Fibroblast of pulmonary artery (primary cell): ENCODE results near the gene PATE3.

Experiments used
- DNase-seq: peaks from one replicate; pipeline ENCODE4 v3.0.0-alpha.2; 2010; ENCODE audit warnings: low read depth
- H3K4me3 ChIP-seq: replicated peaks from 2 replicates; pipeline ENCODE4 v1.5.1; 2011; ENCODE audit warnings: low read depth, mild to moderate bottlenecking, control low read depth, low read length, moderate library complexity
- CTCF ChIP-seq: IDR thresholded peaks from 2 replicates; pipeline ENCODE4 v1.5.1; 2011; ENCODE audit warnings: mild to moderate bottlenecking, control low read depth, low read length, inconsistent platforms; ENCODE audit errors: missing control alignments

Gene PATE3

DNA sequence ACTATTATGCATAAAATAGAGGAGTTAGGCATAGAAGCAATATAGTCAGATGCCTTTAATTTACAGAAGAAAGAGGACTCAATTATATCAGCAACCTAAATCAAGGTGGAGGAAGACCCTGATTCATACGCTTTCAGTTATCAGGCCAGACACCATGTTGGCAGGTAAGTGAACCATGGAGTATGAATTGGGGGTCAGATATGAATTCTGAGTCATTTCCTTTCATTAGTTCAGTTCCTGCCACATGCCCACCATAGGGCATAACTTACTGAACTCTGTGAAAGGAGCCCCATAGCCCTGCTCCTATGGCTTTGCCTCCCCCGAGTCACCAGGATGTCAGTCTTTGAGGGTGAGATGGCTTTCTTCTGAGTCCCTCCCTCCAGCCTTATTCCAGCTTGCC lies 24.4 kb upstream of the PATE3 start:
- no peak overlapping the region for H3K4me3 ChIP-seq
- no peak for DNase-seq
- TF ChIP-seq CTCF = no peak

GRCh38 chr11:125766251-125766650 lies 21.7 kb upstream of the PATE3 start:
- no peak overlapping the region for H3K4me3 ChIP-seq
- DNase-seq = no peak
- TF ChIP-seq CTCF = no peak

GRCh38 chr11:125768336-125769046 lies 19.4 kb upstream of the PATE3 start:
- H3K4me3 ChIP-seq = no peak overlapping the region
- TF ChIP-seq CTCF = no peak
- no peak for DNase-seq

DNA sequence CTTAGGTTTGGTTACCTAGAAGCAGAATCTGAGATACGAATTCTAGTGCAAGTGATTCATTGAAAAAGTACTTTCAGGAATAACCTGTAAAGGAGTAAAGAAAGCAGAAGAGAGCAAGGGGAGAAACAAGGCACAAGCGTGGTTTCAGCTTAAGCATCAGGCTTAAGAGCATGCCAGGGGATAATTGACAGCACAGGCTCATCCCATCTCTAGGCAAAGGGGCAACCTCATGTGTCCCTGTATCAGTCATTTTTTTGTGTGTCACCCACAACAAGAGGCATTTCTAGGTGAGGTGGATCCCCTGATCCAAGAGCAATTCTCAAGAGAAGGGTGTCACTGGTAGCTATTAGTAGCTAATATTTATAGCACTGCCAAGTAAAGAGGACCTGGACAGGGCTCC lies 17.3 kb upstream of the PATE3 start:
- TF ChIP-seq CTCF = no peak
- no peak for DNase-seq
- H3K4me3 ChIP-seq = no peak overlapping the region

DNA sequence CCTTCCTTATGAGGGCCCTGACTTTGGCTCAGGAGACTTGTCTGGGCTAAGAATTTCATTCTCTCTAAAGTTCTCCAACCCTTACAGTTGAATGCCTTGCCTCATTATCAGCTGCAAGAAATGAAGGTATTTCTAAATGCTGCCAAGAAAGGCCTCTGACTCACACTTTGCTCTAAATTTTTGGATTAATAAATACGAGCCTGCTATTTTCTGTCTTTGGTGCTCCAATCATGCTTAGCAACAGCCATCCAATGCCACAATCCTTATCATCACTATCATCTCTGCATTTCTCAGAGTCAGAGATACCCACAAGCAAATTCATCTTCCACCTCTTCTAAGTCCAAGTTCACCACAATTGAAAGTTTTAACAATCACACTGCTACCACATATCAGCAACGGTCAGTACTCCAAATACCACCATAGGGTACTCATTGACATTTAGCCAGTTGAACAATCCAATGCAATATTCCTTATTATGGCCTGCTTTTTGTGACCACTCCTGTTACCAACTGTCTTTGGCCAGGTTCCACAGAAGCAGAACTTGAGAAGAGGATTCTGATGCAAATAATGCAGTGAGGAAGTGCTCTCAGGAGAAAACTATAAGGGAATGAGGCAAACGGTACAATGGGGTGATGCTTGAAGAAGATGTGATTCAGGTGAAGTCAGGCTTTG lies 15.0 kb upstream of the PATE3 start:
- TF ChIP-seq CTCF = no peak
- H3K4me3 ChIP-seq = no peak overlapping the region
- peak; percentile 83 for DNase-seq

GRCh38 chr11:125773516-125773915 lies 14.4 kb upstream of the PATE3 start:
- no peak for TF ChIP-seq CTCF
- peak; percentile 52 for DNase-seq
- no peak overlapping the region for H3K4me3 ChIP-seq

- peak; percentile 64 for DNase-seq
- no peak overlapping the region for H3K4me3 ChIP-seq
- no peak for TF ChIP-seq CTCF
These were observed 10.6 kb upstream of the PATE3 start for GRCh38 chr11:125777309-125777708.
